BJ (cell line): ENCODE results near the gene SAC3D1. TPM values are rescaled to one million over a fixed set of nuclear protein-coding genes. Genes with fewer than 3 reads are reported as not detected.

ENCODE experiments used
- CTCF ChIA-PET: fragments of 350-600 bp; formaldehyde crosslinking; extraction: SDS; loops from one replicate; lab custom pipeline; 2021; ENCODE audit warnings: antibody characterized with exemption, inconsistent platforms; lab: Yijun Ruan, JAX
- POLR2A ChIA-PET: fragments of 300-600 bp; sonication (Branson Sonifier 250); formaldehyde crosslinking; extraction: SDS; loops from one replicate; lab custom pipeline; 2021; ENCODE audit warnings: antibody characterized with exemption; lab: Charles Lee
- DNase-seq: peaks from one replicate; pipeline ENCODE4 v3.0.0-alpha.2; 2011; ENCODE audit warnings: low read depth
- H3K27me3 ChIP-seq: 2 replicates; pipeline ENCODE4 v1.6.0; 2011; ENCODE audit warnings: low read length; ENCODE audit not compliant: control insufficient read depth, insufficient read depth
- H3K36me3 ChIP-seq: 2 replicates; pipeline ENCODE4 v1.5.1; 2011; ENCODE audit warnings: low read length; ENCODE audit not compliant: control insufficient read depth, insufficient read depth
- H3K4me3 ChIP-seq: 2 replicates; pipeline ENCODE4 v1.5.1; 2011; ENCODE audit warnings: low read depth, mild to moderate bottlenecking, control low read depth, low read length
- polyA plus RNA-seq: library from polyadenylated mRNA; depleted of rRNA; stranded (reverse); fragments of >200 nt; gene quantifications from 2 replicates; pipeline ENCODE4 v1.2.3, GENCODE V29; 2011
- TF ChIP-seq, protein P1 (sequence below): IDR thresholded peaks from 2 replicates; pipeline ENCODE4 v1.5.1; 2011; ENCODE audit warnings: low read depth, mild to moderate bottlenecking, control low read depth, inconsistent platforms, low read length, moderate library complexity; ENCODE audit not compliant: insufficient read depth

Gene SAC3D1
- polyA plus RNA-seq, 1 experiment: 7.3 TPM

DNA sequence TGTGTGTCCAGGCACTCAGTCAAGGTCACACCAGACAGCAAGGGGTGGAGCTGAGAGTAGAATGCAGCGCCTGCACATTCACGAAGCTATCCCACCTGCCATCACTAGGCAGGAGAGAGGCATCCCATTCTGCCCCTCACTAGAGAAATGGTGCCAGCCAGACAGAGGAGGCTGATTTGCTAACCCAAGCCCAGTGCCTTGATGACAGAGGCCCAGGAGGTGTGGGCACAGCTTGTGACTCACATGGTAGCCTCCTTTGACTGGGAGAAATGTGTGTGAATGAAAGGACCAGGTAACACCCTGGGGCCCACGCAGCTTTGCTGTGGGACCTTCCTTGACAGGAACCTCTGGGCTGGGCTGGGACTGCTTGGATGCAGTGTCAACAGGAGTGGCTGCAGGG, 22.5 kb downstream of the SAC3D1 start:
- TF ChIP-seq, protein P1, sequence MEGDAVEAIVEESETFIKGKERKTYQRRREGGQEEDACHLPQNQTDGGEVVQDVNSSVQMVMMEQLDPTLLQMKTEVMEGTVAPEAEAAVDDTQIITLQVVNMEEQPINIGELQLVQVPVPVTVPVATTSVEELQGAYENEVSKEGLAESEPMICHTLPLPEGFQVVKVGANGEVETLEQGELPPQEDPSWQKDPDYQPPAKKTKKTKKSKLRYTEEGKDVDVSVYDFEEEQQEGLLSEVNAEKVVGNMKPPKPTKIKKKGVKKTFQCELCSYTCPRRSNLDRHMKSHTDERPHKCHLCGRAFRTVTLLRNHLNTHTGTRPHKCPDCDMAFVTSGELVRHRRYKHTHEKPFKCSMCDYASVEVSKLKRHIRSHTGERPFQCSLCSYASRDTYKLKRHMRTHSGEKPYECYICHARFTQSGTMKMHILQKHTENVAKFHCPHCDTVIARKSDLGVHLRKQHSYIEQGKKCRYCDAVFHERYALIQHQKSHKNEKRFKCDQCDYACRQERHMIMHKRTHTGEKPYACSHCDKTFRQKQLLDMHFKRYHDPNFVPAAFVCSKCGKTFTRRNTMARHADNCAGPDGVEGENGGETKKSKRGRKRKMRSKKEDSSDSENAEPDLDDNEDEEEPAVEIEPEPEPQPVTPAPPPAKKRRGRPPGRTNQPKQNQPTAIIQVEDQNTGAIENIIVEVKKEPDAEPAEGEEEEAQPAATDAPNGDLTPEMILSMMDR: no peak
- no peak for DNase-seq
- Histone ChIP-seq H3K36me3 (no peaks in the 10 kb centered on the region), H3K4me3 (no peak overlapping the region), H3K27me3 (no peaks in the 10 kb centered on the region)
- CTCF ChIA-PET: interaction anchor here (2.3 kb wide), 1 partner anchor 10 kb away, joined by 7 read pairs; no protein-coding TSS in a partner anchor
- POLR2A ChIA-PET: no interaction called here

DNA sequence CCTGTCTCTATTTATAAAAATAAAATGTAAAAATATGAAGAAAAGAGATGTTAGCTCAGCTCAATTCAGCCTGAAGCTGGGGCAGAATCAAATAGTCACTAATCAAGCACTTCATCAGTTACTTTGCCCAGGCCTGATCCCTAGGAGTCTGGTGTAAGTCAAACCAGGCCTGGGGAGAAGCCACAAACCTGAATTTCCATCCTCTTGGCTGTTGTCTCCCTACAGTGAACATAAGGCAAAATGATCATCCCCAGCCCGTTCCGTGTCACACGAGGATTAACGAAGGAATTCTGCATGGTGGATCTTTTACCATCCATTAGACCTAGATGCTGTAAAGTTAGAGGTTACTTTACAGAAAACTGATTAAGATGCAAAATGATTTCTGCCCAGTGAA, 23.8 kb downstream of the SAC3D1 start:
- Histone ChIP-seq H3K4me3 (no peak overlapping the region), H3K27me3 (no peaks in the 10 kb centered on the region), H3K36me3 (no peaks in the 10 kb centered on the region)
- TF ChIP-seq, protein P1: no peak
- DNase-seq: no peak
- CTCF ChIA-PET: interaction anchor here (2.3 kb wide), 1 partner anchor 8 kb away, joined by 7 read pairs; no protein-coding TSS in a partner anchor
- POLR2A ChIA-PET: no interaction called here

DNA sequence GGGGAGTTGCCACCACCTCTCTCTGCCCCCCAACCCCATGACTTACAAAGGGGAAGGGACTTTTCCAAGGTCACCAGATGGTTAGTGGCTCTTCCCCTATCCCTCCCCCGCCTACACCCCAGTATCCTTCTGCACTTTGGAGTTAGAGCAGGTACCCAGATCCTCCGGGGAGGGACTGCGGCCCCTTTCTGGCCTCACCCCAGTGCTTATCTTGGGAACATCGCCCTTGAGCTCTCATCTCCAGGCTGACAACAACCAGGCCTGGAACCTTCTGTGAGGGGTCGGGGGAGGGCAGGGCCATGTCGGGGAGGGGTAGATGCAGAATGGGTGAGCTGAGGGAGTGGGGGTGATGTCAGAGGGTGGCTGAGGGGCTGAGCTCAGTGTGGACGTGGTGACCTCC, 24.8 kb downstream of the SAC3D1 start:
- no peak overlapping the region for H3K4me3 ChIP-seq
- no peak for DNase-seq
- POLR2A ChIA-PET: no interaction called here
- no peaks in the 10 kb centered on the region for H3K27me3 ChIP-seq
- no peaks in the 10 kb centered on the region for H3K36me3 ChIP-seq
- TF ChIP-seq, protein P1: no peak
- CTCF ChIA-PET: interaction anchor here (1.5 to 1.7 kb wide), 2 partner anchors 10 to 52 kb away, joined by 5 to 6 read pairs; partner anchors contain the start of gene ARL2

DNA sequence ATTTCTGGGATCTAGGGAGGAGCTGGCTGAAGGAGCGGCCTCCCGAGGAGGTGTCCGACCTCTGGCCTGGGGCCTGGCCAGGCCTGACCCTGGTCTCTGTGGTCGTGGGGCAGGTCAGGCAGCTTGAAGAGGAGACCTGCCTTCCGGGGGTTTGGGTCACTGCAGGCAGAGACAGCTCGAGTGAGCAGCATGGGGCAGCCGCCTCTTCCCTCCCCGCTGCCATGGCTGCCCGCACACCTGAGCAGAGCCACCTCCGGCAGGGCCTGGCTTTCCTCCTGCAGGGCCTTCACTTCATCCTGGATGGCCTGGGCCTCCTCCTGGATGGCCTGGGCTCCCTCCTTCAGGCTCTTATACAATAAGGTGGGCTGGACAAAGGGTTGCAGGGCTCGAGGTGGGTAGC, 25.3 kb downstream of the SAC3D1 start:
- CTCF ChIA-PET: interaction anchor here (1.5 to 1.7 kb wide), 2 partner anchors 10 to 52 kb away, joined by 5 to 6 read pairs; partner anchors contain the start of gene ARL2
- POLR2A ChIA-PET: no interaction called here

DNA sequence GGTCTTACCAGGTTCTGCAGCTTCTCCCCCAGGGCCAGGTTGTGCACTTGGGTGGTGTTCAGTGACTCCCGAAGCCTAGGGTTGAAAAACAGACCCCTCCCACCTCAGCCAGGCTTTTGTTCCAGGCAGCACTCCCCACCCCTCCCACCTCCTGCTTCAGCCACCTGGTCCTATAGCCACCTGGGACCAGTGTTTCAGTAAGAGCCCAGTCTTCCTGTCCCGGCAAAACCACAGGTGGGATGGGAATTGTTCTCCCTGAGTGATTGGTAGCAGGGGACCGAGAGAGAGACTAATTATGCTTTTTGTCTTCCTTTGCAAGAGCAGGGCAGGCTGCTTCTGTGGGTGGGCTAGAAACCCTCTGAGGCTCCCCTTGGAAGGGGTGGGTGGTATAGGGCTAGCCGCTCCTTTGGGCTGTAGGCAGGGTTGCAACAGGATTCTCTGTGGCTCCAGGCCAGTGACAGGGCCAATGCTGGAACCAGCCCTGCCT, 25.8 kb downstream of the SAC3D1 start:
- Histone ChIP-seq H3K27me3 (no peaks in the 10 kb centered on the region), H3K4me3 (no peak overlapping the region), H3K36me3 (no peaks in the 10 kb centered on the region)
- DNase-seq: no peak
- ChIA-PET CTCF (interaction anchor here (1.5 to 1.7 kb wide), 2 partner anchors 9 to 53 kb away, joined by 5 to 6 read pairs; partner anchors contain the start of gene ARL2), POLR2A (no interaction called here)
- TF ChIP-seq, protein P1: no peak

More for the DNA sequence above, 25.3 kb downstream of the SAC3D1 start:
- Histone ChIP-seq H3K36me3 (no peaks in the 10 kb centered on the region), H3K4me3 (no peak overlapping the region), H3K27me3 (no peaks in the 10 kb centered on the region)
- TF ChIP-seq, protein P1: no peak
- DNase-seq: no peak
